Stomach (tissue), 4 donors: ENCODE data around the gene PLXND1.

Experiments
- EP300 ChIP-seq: sonication (generic); formaldehyde crosslinking; IDR thresholded peaks from one replicate; pipeline ENCODE4 v1.6.1; 2017; ENCODE audit warnings: antibody characterized with exemption
- POLR2A ChIP-seq, 4 donors: fragments of 450-650 bp; IDR thresholded peaks; one replicate each; pipeline ENCODE4 v1.6.1; 2016; ENCODE audit warnings: antibody characterized with exemption in 4 of 4, control low read depth in 2 of 4, mild to moderate bottlenecking in 1 of 4, moderate library complexity in 1 of 4
- TF ChIP-seq, protein P1 (sequence below), 7 experiments: fragments of 450-650 bp in 4 of 7; fragments of 200-600 bp in 3 of 7; sonication (generic) in 3 of 7; IDR thresholded peaks; one replicate each; pipeline ENCODE4 v1.5.1; 2016 to 2019; ENCODE audit warnings: antibody characterized with exemption in 7 of 7, control low read depth in 2 of 7, mild to moderate bottlenecking in 1 of 7

DNA sequence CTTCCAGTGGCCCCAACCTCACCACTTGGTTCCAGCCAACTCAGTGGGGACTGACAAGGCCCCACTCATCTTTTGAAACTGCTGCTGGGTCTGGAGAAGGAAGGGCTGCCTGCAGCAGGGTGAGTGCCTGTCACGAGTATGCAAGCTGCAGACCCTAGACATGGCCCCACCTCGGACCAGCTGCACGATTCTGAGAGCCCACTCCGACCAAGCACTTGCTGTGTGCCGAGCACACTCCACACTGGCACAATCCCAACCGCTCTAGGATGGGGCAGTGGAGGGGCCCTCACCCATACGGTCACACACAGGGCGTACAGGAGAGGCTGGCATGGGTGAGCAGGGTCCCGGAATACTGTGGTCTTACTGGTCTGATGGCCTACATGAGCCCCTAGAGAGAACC, 8.0 kb upstream of the PLXND1 start:
- TF ChIP-seq, protein P1, sequence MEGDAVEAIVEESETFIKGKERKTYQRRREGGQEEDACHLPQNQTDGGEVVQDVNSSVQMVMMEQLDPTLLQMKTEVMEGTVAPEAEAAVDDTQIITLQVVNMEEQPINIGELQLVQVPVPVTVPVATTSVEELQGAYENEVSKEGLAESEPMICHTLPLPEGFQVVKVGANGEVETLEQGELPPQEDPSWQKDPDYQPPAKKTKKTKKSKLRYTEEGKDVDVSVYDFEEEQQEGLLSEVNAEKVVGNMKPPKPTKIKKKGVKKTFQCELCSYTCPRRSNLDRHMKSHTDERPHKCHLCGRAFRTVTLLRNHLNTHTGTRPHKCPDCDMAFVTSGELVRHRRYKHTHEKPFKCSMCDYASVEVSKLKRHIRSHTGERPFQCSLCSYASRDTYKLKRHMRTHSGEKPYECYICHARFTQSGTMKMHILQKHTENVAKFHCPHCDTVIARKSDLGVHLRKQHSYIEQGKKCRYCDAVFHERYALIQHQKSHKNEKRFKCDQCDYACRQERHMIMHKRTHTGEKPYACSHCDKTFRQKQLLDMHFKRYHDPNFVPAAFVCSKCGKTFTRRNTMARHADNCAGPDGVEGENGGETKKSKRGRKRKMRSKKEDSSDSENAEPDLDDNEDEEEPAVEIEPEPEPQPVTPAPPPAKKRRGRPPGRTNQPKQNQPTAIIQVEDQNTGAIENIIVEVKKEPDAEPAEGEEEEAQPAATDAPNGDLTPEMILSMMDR (IDR thresholded peaks at IDR 0.05) = no peak
- TF ChIP-seq EP300 (no peak), POLR2A (IDR thresholded peaks at IDR 0.05) (no peak)
